ENCODE results near the gene ZNF682.

DNA sequence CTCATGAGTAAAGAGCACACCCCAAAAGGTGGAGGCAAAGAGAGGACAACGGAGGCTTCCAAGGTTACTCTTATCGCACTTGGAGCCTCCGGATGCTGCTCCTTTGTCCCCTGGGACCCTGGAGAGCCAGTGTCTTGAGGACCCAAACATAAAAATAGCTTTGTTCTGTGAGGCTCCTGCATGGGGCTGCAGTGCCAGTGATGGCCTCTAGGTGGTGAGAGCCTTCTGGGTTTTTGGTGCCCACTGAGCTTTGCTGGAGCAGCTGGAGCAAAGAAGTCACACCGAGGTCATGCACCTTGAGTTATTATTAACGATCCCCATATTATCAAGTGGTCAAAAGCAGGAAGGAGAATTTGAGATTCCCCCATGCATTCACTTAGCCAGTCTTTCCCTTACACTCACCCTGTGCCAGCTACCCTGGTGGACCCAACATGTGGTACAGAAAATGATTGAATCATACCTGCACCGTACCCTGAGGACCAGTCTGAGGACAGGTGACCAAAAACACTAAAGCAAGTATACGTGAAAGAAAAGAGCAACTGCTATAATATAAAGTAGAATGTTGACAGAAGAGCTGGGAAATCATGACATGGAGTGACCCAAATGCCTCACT, 41.5 kb downstream of the ZNF682 start:
- TF ChIP-seq ZKSCAN1 (IDR thresholded peaks at IDR 0.05; ENCODE audit: low read length): no peak
- peak; percentile 46 for TF ChIP-seq CTCF (CRISPR knock-in tag; IDR thresholded peaks at IDR 0.05)
- TF ChIP-seq ZNF510 (CRISPR knock-in tag; IDR thresholded peaks at IDR 0.05; ENCODE audit: low read depth): no peak
- no peak for TF ChIP-seq POLR2G (IDR thresholded peaks at IDR 0.05; ENCODE audit: low read depth, low read length)
- no peak for TF ChIP-seq ETV5 (CRISPR knock-in tag; IDR thresholded peaks at IDR 0.05; ENCODE audit: borderline replicate concordance)
- TF ChIP-seq GABPA (IDR thresholded peaks at IDR 0.05; ENCODE audit: low read depth, low read length): no peak
- no peak for TF ChIP-seq GABPA (CRISPR knock-in tag; IDR thresholded peaks at IDR 0.05; ENCODE audit: low read depth)
- TF ChIP-seq KDM1A (CRISPR knock-in tag; IDR thresholded peaks at IDR 0.05): no peak
- no peak for TF ChIP-seq NR2F2 (IDR thresholded peaks at IDR 0.05; ENCODE audit: borderline replicate concordance, low read depth)
- no peak for TF ChIP-seq POLR2AphosphoS5 (IDR thresholded peaks at IDR 0.05; ENCODE audit: low read depth, low read length)
- TF ChIP-seq ATAD3A (CRISPR knock-in tag; IDR thresholded peaks at IDR 0.05): no peak

Measured in HepG2 (cell line).